ENCODE results near the gene ADSS1. TPM values are rescaled to one million over a fixed set of nuclear protein-coding genes. Genes with fewer than 3 reads are reported as not detected.

The ADSS1 gene
- total RNA-seq, 2 experiments from 2014 or later: 0.98 to 1.2 TPM

DNA sequence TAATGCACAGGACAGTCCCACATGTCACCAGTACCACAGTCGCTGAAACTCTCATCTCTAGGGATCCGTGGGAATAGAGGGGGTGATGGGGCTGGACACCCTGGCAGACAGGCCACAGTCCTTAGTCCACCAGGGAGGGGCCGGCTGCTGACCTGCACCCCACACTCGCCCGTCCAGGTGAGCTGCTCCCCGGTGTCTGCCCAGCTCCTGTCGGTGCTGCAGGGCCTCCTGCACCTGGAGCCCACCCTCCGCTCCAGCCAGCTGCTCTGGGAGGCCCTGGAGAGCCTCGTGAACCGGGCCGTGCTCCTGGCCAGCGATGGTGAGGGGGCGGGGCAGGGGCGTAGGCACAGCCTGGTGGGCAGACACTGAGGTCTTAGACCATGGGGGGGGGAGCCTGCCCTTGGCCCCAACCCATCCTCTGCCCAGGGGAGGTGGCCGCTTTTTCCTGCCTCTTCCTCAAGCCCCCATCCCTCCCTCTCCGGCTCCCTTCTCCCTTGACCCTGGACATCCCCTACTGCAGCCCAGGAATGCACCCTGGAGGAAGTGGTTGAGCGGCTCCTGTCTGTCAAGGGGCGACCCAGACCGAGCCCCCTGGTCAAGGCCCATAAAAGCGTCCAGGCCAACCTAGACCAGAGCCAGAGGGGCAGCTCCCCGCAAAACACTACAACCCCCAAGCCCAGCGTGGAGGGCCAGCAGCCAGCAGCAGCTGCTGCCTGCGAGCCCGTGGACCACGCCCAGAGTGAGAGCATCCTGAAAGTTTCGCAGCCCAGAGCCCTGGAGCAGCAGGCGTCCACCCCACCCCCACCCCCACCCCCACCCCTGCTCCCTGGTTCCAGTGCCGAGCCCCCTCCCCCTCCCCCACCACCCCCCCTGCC lies 17.1 kb upstream of the ADSS1 start:
- Mint-ChIP-seq H3K27me3 (no peaks in the 10 kb centered on the region), H3K27ac (no peak overlapping the region), H3K9me3 (no peaks in the 10 kb centered on the region), H3K4me3 (no peak overlapping the region), H3K4me1 (peaks cover 2% of the 10 kb centered on the region), H3K36me3 (ENCODE audit: low read depth) (peaks cover 12% of the 10 kb centered on the region)
- no peak for DNase-seq
- ChIA-PET POLR2A (interaction anchor here (0.9 kb wide), 1 partner anchor 11 kb away, joined by 5 read pairs; no protein-coding TSS in a partner anchor), CTCF (no interaction called here)

DNA sequence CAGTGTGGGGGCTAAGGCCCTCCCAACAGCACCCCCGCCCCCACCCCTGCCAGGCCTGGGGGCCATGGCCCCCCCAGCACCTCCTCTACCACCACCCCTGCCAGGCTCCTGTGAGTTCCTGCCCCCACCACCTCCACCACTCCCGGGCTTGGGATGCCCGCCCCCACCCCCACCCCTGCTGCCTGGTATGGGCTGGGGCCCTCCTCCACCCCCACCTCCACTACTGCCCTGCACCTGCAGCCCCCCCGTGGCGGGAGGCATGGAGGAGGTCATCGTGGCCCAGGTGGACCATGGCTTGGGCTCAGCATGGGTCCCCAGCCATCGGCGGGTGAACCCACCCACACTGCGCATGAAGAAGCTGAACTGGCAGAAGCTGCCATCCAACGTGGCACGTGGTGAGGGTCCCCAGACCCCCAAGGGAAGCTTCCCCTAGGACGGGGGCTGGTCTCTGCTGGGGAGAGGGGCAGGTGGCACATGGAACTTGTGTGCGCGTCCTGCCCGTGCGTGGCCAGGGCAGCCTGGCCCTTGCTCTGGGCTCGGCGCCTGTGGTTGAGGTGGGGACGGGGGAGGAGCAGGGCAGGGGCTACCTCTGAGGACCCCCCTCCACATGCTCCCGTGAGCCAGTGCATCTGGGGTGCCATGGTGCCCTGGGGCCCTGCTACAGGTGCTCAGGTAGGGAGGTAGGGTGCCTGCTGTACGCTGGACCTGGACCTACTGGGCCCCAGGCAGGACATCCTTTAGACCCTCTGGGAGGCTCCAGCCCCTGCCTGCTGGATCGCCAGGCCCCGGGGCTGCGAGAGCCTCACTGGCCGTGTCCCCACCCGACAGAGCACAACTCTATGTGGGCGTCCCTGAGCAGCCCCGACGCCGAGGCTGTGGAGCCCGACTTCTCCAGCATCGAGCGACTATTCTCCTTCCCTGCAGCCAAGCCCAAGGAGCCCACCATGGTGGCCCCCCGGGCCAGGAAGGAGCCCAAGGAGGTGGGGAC lies 16.1 kb upstream of the ADSS1 start:
- no peak for DNase-seq
- Mint-ChIP-seq H3K4me3 (no peak overlapping the region), H3K27ac (no peak overlapping the region), H3K4me1 (peaks cover 2% of the 10 kb centered on the region), H3K27me3 (no peaks in the 10 kb centered on the region), H3K9me3 (no peaks in the 10 kb centered on the region), H3K36me3 (ENCODE audit: low read depth) (peaks cover 12% of the 10 kb centered on the region)
- ChIA-PET POLR2A (interaction anchor here (1.0 kb wide), 1 partner anchor 18 kb away, joined by 3 read pairs; no protein-coding TSS in a partner anchor), CTCF (interaction anchor here (1.2 to 1.7 kb wide), 3 partner anchors 12 to 59 kb away, joined by 3 to 6 read pairs (median 4); no protein-coding TSS in a partner anchor)

DNA sequence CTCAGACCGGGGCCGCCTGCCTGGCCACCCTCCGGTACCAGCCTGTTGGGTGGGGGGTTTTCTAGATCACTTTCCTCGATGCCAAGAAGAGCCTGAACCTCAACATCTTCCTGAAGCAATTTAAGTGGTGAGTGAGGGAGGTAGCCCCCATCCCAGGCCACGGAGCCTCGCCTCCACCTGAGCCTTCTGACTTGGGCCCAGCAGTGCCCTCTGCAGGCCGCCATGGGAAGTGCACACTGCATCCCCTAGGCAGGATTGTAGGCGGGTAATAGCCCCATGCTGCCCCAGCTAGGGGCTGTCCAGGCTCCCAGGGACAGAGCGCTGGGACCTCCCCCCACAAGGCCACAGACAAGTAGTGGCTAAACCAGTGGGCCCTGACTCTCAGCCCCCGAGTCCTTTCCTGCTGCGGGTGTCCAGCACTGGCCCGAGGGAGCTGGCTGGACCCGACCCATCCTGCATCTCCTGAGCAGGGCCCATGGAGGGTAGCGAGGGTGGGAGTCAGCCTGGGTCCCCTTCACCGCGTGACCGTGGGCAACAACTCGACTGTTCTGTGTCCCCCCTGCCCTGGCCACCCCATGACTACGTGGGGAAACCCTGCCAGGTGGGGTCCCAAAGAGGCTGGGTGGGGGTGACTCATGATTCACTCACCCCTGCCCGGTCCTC lies 15.3 kb upstream of the ADSS1 start:
- no peaks in the 10 kb centered on the region for H3K9me3 Mint-ChIP-seq
- peak; percentile 74 for DNase-seq
- no peaks in the 10 kb centered on the region for H3K27me3 Mint-ChIP-seq
- peaks cover 2% of the 10 kb centered on the region for H3K4me1 Mint-ChIP-seq
- no peak overlapping the region for H3K4me3 Mint-ChIP-seq
- POLR2A ChIA-PET: interaction anchor here (1.0 to 1.2 kb wide), 3 partner anchors 13 to 44 kb away, joined by 3 to 4 read pairs (median 4); no protein-coding TSS in a partner anchor
- no peak overlapping the region for H3K27ac Mint-ChIP-seq
- CTCF ChIA-PET: interaction anchor here (0.7 to 1.7 kb wide), 8 partner anchors 13 to 62 kb away, joined by 3 to 6 read pairs (median 4); no protein-coding TSS in a partner anchor
- H3K36me3 Mint-ChIP-seq (ENCODE audit: low read depth): peaks cover 12% of the 10 kb centered on the region

DNA sequence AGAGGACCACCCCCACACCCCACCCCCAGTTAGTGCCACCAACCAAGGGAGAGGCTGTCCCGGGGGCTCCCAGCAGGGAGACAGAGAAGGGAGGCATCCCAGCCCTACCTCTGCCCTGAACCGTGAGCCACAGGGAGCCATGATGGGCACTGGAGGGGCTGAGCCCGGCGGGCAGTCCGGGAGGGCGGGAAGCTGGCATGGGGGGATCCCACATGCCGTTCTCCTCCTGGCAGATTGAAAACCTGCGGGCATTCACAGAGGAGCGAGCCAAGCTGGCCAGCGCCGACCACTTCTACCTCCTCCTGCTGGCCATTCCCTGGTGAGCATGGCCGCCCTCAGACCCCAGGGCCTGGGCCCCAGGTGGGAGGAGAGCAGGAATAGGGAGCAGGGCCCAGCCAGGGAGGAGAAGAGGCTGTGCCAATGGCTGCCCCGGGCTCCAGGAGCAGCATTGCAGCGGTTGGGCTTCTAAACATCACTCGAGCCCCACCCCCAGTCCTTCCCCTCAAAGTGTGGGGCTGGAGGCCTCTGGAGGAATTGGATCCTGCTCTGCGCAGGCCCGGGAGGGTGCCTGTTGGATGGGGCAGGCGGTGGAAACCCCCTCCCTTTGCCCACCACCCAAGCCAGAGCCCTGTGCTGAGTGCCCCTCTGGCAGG lies 14.5 kb upstream of the ADSS1 start:
- no peak overlapping the region for H3K27ac Mint-ChIP-seq
- DNase-seq: no peak
- ChIA-PET CTCF (interaction anchor here (0.7 to 1.7 kb wide), 8 partner anchors 14 to 63 kb away, joined by 3 to 6 read pairs (median 4); no protein-coding TSS in a partner anchor), POLR2A (interaction anchor here (1.0 to 1.2 kb wide), 3 partner anchors 12 to 43 kb away, joined by 3 to 4 read pairs (median 4); no protein-coding TSS in a partner anchor)
- no peaks in the 10 kb centered on the region for H3K27me3 Mint-ChIP-seq
- H3K36me3 Mint-ChIP-seq (ENCODE audit: low read depth): peaks cover 7% of the 10 kb centered on the region
- no peak overlapping the region for H3K4me3 Mint-ChIP-seq
- H3K9me3 Mint-ChIP-seq: no peaks in the 10 kb centered on the region
- H3K4me1 Mint-ChIP-seq: peaks cover 2% of the 10 kb centered on the region

DNA sequence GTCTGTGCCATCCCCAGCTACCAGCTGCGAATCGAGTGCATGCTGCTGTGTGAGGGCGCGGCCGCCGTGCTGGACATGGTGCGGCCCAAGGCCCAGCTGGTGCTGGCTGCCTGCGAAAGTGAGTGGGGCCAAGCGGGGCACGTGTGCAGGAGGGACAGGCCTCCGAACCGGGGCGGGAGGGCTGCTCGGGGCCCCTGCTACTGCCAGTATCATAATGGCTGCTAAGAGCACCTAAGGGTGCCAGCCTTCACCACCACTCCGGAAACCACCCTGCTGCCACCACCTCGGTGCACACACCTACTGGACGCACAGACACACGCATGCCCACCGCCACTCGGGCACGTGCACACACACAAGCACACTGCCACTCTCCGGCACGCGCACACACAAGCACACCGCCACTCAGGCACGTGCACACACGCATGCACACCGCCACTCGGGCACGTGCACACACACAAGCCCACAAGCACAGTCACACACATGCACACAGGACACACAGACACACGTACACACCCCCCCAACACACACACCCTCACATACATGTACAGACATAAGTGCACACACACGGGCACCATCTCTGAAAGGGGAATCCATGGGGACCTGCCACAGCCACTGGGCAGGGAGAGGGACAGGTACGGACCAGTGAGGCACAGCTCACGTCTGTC lies 13.8 kb upstream of the ADSS1 start:
- POLR2A ChIA-PET: interaction anchor here (1.2 to 1.4 kb wide), 2 partner anchors 12 to 16 kb away, joined by 3 to 4 read pairs; no protein-coding TSS in a partner anchor
- H3K27me3 Mint-ChIP-seq: no peaks in the 10 kb centered on the region
- peaks cover 2% of the 10 kb centered on the region for H3K4me1 Mint-ChIP-seq
- no peaks in the 10 kb centered on the region for H3K9me3 Mint-ChIP-seq
- CTCF ChIA-PET: interaction anchor here (0.9 to 1.7 kb wide), 2 partner anchors 14 to 58 kb away, joined by 3 to 6 read pairs; no protein-coding TSS in a partner anchor
- H3K27ac Mint-ChIP-seq: no peak overlapping the region
- peaks cover 7% of the 10 kb centered on the region for H3K36me3 Mint-ChIP-seq (ENCODE audit: low read depth)
- H3K4me3 Mint-ChIP-seq: no peak overlapping the region
- DNase-seq: no peak

DNA sequence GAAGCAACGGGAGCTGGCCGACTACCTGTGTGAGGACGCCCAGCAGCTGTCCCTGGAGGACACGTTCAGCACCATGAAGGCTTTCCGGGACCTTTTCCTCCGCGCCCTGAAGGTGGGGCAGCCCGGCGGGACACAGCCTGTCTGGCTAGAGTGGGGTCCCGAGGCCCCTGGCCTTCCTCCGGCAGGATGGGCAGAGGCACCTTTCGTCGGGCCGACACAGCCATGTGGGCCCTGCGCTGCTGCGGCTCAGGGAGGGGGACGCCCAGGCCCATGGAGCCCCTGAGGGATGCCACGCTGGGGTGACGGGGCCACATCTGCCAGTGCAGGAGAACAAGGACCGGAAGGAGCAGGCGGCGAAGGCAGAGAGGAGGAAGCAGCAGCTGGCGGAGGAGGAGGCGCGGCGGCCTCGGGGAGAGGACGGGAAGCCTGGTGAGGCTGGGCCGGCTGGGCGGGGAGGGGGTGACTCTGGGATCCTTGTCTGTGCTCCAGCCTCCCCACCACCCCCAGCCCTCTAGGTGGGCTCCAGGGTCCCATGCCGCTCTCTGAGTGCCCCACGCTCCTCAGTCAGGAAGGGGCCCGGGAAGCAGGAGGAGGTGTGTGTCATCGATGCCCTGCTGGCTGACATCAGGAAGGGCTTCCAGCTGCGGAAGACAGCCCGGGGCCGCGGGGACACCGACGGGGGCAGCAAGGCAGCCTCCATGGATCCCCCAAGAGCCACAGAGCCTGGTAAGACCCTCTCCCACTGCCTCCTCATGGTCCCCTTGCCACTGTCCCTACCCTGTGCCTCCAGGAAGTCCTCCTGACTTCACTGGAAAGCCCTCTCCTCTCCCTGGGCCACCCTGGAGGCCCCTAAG lies 10.9 kb upstream of the ADSS1 start:
- no peaks in the 10 kb centered on the region for H3K27me3 Mint-ChIP-seq
- no peak for DNase-seq
- H3K27ac Mint-ChIP-seq: no peak overlapping the region
- H3K4me3 Mint-ChIP-seq: no peak overlapping the region
- ChIA-PET CTCF (no interaction called here), POLR2A (no interaction called here)
- no peaks in the 10 kb centered on the region for H3K9me3 Mint-ChIP-seq
- peaks cover 4% of the 10 kb centered on the region for H3K4me1 Mint-ChIP-seq
- H3K36me3 Mint-ChIP-seq (ENCODE audit: low read depth): peaks cover 14% of the 10 kb centered on the region

DNA sequence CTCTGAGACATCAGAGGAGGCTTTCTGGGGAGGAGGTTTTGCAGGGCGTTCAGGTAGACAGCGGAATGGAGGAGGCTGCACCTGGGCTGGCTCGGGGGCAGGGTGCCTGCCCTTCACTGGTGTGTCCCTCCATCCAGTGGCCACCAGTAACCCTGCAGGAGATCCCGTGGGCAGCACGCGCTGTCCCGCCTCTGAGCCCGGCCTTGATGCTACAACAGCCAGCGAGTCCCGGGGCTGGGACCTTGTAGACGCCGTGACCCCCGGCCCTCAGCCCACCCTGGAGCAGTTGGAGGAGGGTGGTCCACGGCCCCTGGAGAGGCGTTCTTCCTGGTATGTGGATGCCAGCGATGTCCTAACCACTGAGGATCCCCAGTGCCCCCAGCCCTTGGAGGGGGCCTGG lies 10.0 kb upstream of the ADSS1 start:
- ChIA-PET POLR2A (no interaction called here), CTCF (no interaction called here)
- peaks cover 14% of the 10 kb centered on the region for H3K36me3 Mint-ChIP-seq (ENCODE audit: low read depth)
- H3K4me3 Mint-ChIP-seq: no peak overlapping the region
- H3K27ac Mint-ChIP-seq: no peak overlapping the region
- H3K27me3 Mint-ChIP-seq: no peaks in the 10 kb centered on the region
- no peaks in the 10 kb centered on the region for H3K9me3 Mint-ChIP-seq
- DNase-seq: no peak
- H3K4me1 Mint-ChIP-seq: peaks cover 2% of the 10 kb centered on the region

DNA sequence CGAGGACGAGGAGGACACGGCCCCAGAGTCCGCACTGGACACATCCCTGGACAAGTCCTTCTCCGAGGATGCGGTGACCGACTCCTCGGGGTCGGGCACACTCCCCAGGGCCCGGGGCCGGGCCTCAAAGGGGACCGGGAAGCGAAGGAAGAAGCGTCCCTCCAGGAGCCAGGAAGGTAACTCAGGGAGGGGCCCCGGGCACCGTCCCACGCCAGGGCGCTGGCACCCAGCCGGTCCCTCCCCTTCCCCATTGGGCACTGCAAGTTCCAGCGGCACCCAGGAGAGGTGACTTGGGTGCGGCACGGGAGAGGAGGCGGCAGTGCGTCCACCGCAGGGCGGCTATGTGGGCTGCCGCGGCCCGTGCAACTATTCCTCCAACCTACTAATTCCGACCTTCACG lies 9.3 kb upstream of the ADSS1 start:
- Mint-ChIP-seq H3K4me3 (no peak overlapping the region), H3K9me3 (no peaks in the 10 kb centered on the region), H3K27ac (no peak overlapping the region), H3K36me3 (ENCODE audit: low read depth) (peaks cover 17% of the 10 kb centered on the region), H3K4me1 (peaks cover 2% of the 10 kb centered on the region), H3K27me3 (no peaks in the 10 kb centered on the region)
- DNase-seq: no peak
- POLR2A ChIA-PET: no interaction called here
- CTCF ChIA-PET: no interaction called here

DNA sequence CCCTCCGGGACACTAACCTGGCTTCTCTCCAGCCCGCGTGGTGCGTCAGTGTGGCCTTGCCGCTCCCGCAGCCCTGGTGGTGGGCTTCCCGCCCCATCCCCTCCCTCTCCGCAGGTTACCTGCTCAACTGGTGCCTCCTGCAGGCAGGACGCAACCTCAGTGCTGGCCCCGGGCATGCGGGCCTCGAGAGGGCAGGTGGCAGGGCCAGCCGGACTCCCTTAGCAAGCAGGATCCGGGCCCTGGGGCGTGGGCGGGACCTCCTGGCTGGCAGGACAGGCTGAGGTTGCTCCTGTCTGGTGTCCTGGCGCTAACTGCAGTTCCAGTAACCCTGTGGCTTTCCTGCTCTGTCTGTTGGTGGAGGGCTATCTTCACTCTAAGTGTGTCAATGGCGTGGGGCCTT lies 8.6 kb upstream of the ADSS1 start:
- no peak for DNase-seq
- no peaks in the 10 kb centered on the region for H3K9me3 Mint-ChIP-seq
- POLR2A ChIA-PET: interaction anchor here (0.8 kb wide), 1 partner anchor 37 kb away, joined by 3 read pairs; the partner anchor contains the start of gene SIVA1
- CTCF ChIA-PET: no interaction called here
- H3K4me3 Mint-ChIP-seq: no peak overlapping the region
- H3K27ac Mint-ChIP-seq: no peak overlapping the region
- H3K27me3 Mint-ChIP-seq: no peaks in the 10 kb centered on the region
- peaks cover 2% of the 10 kb centered on the region for H3K4me1 Mint-ChIP-seq
- H3K36me3 Mint-ChIP-seq (ENCODE audit: low read depth): peaks cover 18% of the 10 kb centered on the region

DNA sequence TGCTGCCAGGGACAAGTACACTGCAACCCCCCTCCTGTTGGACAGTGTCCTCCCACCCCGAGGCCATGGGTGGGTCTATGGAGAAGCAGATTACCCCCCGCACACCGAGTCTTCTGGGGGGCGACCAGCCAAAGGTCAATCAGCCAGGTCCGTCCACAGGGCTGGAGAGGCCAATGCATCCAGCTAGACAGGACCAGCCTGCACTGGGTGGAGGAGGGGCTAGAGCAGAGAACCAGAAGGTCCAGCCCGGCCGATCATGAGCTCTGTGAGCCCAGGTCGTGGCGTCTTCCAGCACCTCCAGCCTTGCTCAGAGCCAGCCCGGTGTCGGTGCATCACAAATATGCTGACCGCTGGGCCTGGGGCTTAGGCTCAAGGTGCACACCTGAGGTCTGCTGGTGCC lies 8.2 kb upstream of the ADSS1 start:
- no peaks in the 10 kb centered on the region for H3K9me3 Mint-ChIP-seq
- no peak overlapping the region for H3K27ac Mint-ChIP-seq
- H3K4me3 Mint-ChIP-seq: no peak overlapping the region
- ChIA-PET POLR2A (interaction anchor here (0.8 kb wide), 1 partner anchor 37 kb away, joined by 3 read pairs; the partner anchor contains the start of gene SIVA1), CTCF (no interaction called here)
- H3K36me3 Mint-ChIP-seq (ENCODE audit: low read depth): peaks cover 17% of the 10 kb centered on the region
- H3K27me3 Mint-ChIP-seq: no peaks in the 10 kb centered on the region
- H3K4me1 Mint-ChIP-seq: peaks cover 2% of the 10 kb centered on the region
- no peak for DNase-seq

DNA sequence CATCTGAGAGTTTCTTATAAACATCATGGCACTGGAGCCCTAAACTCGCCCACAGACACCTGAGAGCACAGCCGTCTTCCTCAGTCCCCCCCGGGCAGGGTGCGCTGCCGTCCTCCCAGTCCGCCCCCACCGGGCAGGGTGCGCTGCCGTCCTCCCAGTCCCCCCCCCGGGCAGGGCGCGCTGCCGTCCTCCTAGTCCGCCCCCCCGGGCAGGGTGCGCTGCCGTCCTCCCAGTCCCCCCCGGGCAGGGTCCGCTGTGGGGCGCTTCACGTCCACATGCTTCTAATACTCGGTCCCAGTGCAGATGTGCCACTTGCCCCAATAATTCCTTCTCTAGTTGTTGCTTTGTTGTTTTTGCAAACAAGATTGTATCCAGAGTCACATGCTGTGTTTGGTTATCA lies 6.9 kb upstream of the ADSS1 start:
- CTCF ChIA-PET: no interaction called here
- no peaks in the 10 kb centered on the region for H3K9me3 Mint-ChIP-seq
- POLR2A ChIA-PET: no interaction called here

More for the DNA sequence above, 6.9 kb upstream of the ADSS1 start:
- no peak for DNase-seq
- H3K27me3 Mint-ChIP-seq: no peaks in the 10 kb centered on the region
- H3K4me1 Mint-ChIP-seq: peaks cover 2% of the 10 kb centered on the region
- peaks cover 17% of the 10 kb centered on the region for H3K36me3 Mint-ChIP-seq (ENCODE audit: low read depth)
- H3K27ac Mint-ChIP-seq: no peak overlapping the region
- H3K4me3 Mint-ChIP-seq: no peak overlapping the region

Data from activated CD4-positive, alpha-beta memory T cell treated with anti-CD3 and anti-CD28 coated beads, Interleukin-2, amount 10 ng/mL, durations not matched to agents 7 days and 5 days (primary cell).